ENCODE data around the gene NPBWR2. TPM values are rescaled to one million over a fixed set of nuclear protein-coding genes. Genes with fewer than 3 reads are reported as not detected.
A peak's percentile ranks its signal among the peaks of the same experiment; 100 is the strongest.

NPBWR2 gene
- polyA plus RNA-seq, 3 donors = not detected

DNA sequence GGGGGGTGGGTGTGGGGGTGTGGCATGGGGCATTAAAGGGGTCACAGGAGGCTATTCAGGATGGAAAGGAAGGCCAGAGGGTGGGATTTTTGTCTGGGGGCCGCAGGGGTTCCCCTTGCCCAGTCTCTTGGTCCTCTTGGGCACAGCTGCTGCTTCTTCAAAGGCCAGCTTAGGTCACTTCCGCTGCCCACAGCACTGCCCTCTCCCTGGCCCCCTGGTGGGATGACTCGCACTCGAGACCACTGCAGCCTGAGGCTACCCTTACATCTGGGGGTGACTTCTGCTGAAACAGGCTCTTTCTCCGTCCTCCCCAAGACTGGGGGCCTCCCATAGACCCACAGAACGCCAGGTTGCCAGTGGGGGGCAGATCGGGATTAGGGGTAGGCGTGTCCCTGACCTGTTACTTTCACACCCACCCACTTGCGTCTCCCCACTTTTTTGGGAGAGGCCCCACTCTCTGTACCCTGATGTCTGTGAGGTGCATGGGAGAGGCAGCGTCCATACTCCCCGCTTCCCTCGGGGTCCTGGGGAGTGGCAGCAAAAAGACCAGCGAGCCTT lies 24.5 kb downstream of the NPBWR2 start:
- peaks cover 9 to 20% of the 10 kb centered on the region in 2 donors for H3K27me3 ChIP-seq (ENCODE audit: control insufficient read depth in 2 of 2, insufficient read depth in 2 of 2, low read length in 2 of 2)
- H2AFZ ChIP-seq (ENCODE audit: insufficient read depth, low read depth, low read length, poor library complexity, severe bottlenecking) = peak overlapping the region; percentile 72
- 4% methylated on average over 8 of the region's 13 CpGs for WGBS (ENCODE audit: insufficient coverage)
- DNase-seq = peak; percentile 27 to 57 (median 53)
- peaks cover 38 to 48% of the 10 kb centered on the region in 2 donors for H3K4me1 ChIP-seq (ENCODE audit: control insufficient read depth in 1 of 2, insufficient read depth in 2 of 2, low read length in 2 of 2)
- H3K36me3 Mint-ChIP-seq = peaks cover 6 to 9% of the 10 kb centered on the region in 2 donors
- no peaks in the 10 kb centered on the region for H3K36me3 ChIP-seq (replicated peaks in 1 of 2; ENCODE audit: control insufficient read depth in 1 of 2, insufficient read depth in 2 of 2, low read length in 2 of 2)
- peak overlapping the region; percentile 34 to 94 (median 40) for H3K4me3 ChIP-seq (replicated peaks in 1 of 3; ENCODE audit: low read depth in 2 of 3, low read length in 3 of 3)
- H3K27ac Mint-ChIP-seq = peak overlapping the region in 6 of 7 donors; percentile 30 to 76 (median 66)
- H3K79me2 ChIP-seq (ENCODE audit: insufficient read depth, low read length) = peaks cover 42% of the 10 kb centered on the region
- TF ChIP-seq, protein P1, sequence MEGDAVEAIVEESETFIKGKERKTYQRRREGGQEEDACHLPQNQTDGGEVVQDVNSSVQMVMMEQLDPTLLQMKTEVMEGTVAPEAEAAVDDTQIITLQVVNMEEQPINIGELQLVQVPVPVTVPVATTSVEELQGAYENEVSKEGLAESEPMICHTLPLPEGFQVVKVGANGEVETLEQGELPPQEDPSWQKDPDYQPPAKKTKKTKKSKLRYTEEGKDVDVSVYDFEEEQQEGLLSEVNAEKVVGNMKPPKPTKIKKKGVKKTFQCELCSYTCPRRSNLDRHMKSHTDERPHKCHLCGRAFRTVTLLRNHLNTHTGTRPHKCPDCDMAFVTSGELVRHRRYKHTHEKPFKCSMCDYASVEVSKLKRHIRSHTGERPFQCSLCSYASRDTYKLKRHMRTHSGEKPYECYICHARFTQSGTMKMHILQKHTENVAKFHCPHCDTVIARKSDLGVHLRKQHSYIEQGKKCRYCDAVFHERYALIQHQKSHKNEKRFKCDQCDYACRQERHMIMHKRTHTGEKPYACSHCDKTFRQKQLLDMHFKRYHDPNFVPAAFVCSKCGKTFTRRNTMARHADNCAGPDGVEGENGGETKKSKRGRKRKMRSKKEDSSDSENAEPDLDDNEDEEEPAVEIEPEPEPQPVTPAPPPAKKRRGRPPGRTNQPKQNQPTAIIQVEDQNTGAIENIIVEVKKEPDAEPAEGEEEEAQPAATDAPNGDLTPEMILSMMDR (IDR thresholded peaks at IDR 0.05) = no peak
- H4K20me1 ChIP-seq (ENCODE audit: insufficient read depth, low read length) = peaks cover 81% of the 10 kb centered on the region
- intact Hi-C loops (cut with micrococcal nuclease) = loop anchor here (5.0 kb wide), 2 partner anchors 39 to 169 kb away; no protein-coding TSS in a partner anchor
- H3K4me1 Mint-ChIP-seq = peaks cover 38% of the 10 kb centered on the region
- H3K27ac ChIP-seq (ENCODE audit: low read depth in 1 of 2, low read length in 2 of 2) = peak overlapping the region in 1 of 2 donors; percentile 40
- H3K9ac ChIP-seq (ENCODE audit: insufficient read depth, low read length, poor library complexity, severe bottlenecking) = peak overlapping the region; percentile 35
- peak overlapping the region; percentile 79 to 95 for H3K4me3 Mint-ChIP-seq
- peaks cover 8 to 14% of the 10 kb centered on the region in 2 donors for H3K9me3 ChIP-seq (replicated peaks in 1 of 2; ENCODE audit: control insufficient read depth in 1 of 2, insufficient read depth in 1 of 2, low read length in 2 of 2)
- peak overlapping the region; percentile 97 for H3K4me2 ChIP-seq (replicated peaks; ENCODE audit: extremely low read depth, low read length, poor library complexity, severe bottlenecking)
- peaks cover 23 to 26% (median 24%) of the 10 kb centered on the region in 3 donors for H3K27me3 Mint-ChIP-seq (ENCODE audit: low read depth in 3 of 3)
- peaks cover 6 to 12% (median 10%) of the 10 kb centered on the region in 7 donors for H3K9me3 Mint-ChIP-seq

DNA sequence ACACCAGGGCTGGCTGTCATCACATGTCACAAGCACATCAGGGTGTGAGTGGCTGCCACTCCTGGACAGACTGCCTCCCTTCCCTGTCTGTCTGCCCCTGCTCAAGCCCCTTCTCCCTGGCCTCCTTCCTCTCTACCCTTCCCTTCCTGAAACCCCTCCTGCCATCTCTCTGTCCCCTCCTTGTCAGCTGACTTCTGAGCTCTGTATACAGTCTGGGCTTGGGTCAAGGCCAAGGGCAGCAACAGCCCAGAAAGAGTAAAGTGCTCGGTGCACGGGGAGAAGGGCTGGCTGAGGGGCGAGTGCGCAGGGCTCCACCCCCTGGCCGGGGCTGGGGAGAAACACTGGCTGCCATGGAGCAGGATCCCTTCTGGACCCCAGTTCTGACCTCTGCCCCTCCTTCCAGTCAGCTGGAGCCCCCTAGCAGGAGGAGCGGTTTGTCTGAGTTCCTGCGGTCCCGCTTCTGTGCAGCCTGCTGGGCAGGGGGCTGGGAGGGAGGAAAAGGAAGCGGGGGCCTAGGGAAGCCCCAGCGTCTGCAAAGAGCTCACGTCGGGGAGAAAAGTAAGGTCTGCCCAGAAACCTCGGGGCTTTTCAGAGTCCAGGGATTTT lies 25.1 kb downstream of the NPBWR2 start:
- Mint-ChIP-seq H3K27ac (peak overlapping the region in 6 of 7 donors; percentile 11 to 76 (median 70)), H3K9me3 (peaks cover 6 to 9% (median 8%) of the 10 kb centered on the region in 7 donors), H3K4me3 (peak overlapping the region; percentile 79 to 95), H3K27me3 (ENCODE audit: low read depth in 3 of 3) (peaks cover 23 to 26% (median 24%) of the 10 kb centered on the region in 3 donors), H3K36me3 (peaks cover 6 to 11% of the 10 kb centered on the region in 2 donors), H3K4me1 (peaks cover 40% of the 10 kb centered on the region)
- Histone ChIP-seq H3K36me3 (replicated peaks in 1 of 2; ENCODE audit: control insufficient read depth in 1 of 2, insufficient read depth in 2 of 2, low read length in 2 of 2) (no peaks in the 10 kb centered on the region), H3K9ac (ENCODE audit: insufficient read depth, low read length, poor library complexity, severe bottlenecking) (peak overlapping the region; percentile 35), H2AFZ (ENCODE audit: insufficient read depth, low read depth, low read length, poor library complexity, severe bottlenecking) (peak overlapping the region; percentile 72), H3K4me2 (replicated peaks; ENCODE audit: extremely low read depth, low read length, poor library complexity, severe bottlenecking) (peak overlapping the region; percentile 97), H3K27ac (ENCODE audit: low read depth in 1 of 2, low read length in 2 of 2) (peak overlapping the region in 1 of 2 donors; percentile 40), H3K9me3 (replicated peaks in 1 of 2; ENCODE audit: control insufficient read depth in 1 of 2, insufficient read depth in 1 of 2, low read length in 2 of 2) (peaks cover 8 to 9% of the 10 kb centered on the region in 2 donors), H3K4me3 (replicated peaks in 1 of 3; ENCODE audit: low read depth in 2 of 3, low read length in 3 of 3) (peak overlapping the region; percentile 7 to 94 (median 40)), H3K79me2 (ENCODE audit: insufficient read depth, low read length) (peaks cover 49% of the 10 kb centered on the region), H3K4me1 (ENCODE audit: control insufficient read depth in 1 of 2, insufficient read depth in 2 of 2, low read length in 2 of 2) (peaks cover 38 to 55% of the 10 kb centered on the region in 2 donors), H3K27me3 (ENCODE audit: control insufficient read depth in 2 of 2, insufficient read depth in 2 of 2, low read length in 2 of 2) (peaks cover 9 to 20% of the 10 kb centered on the region in 2 donors), H4K20me1 (ENCODE audit: insufficient read depth, low read length) (peaks cover 83% of the 10 kb centered on the region)
- TF ChIP-seq, protein P1 (IDR thresholded peaks at IDR 0.05) = no peak
- intact Hi-C loops (cut with micrococcal nuclease) = loop anchor here (5.0 kb wide), 2 partner anchors 40 to 170 kb away; no protein-coding TSS in a partner anchor
- DNase-seq = no peak
- under 1% methylated on average over 13 of the region's 13 CpGs for WGBS (ENCODE audit: insufficient coverage)
